Lung (tissue), 16 donors: Measurements from ENCODE around the gene LYSMD3. TPM values are rescaled to one million over a fixed set of nuclear protein-coding genes. Genes with fewer than 3 reads are reported as not detected.
"Not testable (repeated sequence)": the region's sequence is repeated elsewhere in the genome, so short reads cannot be mapped to it uniquely, and the experiment has no call there.

Experiments
- ATAC-seq: fragments of 200-7000 bp; cut with Tn5 transposase; one replicate; pipeline ENCODE4 v1.9.1; 2020; ENCODE audit warnings: moderate number of reproducible peaks; ENCODE audit not compliant: insufficient read depth, low FRiP score
- DNase-seq, 3 donors: peaks; one replicate each; pipeline ENCODE4 v3.0.0-alpha.2; 2013 to 2017
- H3K27ac ChIP-seq, 2 donors: one replicate each; pipeline ENCODE4 v1.5.1; 2013; ENCODE audit warnings: mild to moderate bottlenecking in 2 of 2, moderate library complexity in 2 of 2, control low read depth in 1 of 2, inconsistent platforms in 1 of 2, low read depth in 1 of 2, low read length in 1 of 2
- H3K27me3 ChIP-seq, 3 donors: one replicate each; pipeline ENCODE4 v1.5.1; 2013; ENCODE audit warnings: low read length in 2 of 3; ENCODE audit not compliant: control insufficient read depth in 3 of 3, insufficient read depth in 3 of 3
- H3K36me3 ChIP-seq, 4 donors: one replicate each; pipeline ENCODE4 v1.5.1; 2013; ENCODE audit warnings: low read length in 4 of 4, mild to moderate bottlenecking in 1 of 4, moderate library complexity in 1 of 4; ENCODE audit not compliant: control insufficient read depth in 4 of 4, insufficient read depth in 4 of 4
- H3K4me1 ChIP-seq, 5 donors: one replicate each; pipeline ENCODE4 v1.5.1; 2013; ENCODE audit warnings: low read length in 5 of 5, mild to moderate bottlenecking in 2 of 5, moderate library complexity in 1 of 5; ENCODE audit not compliant: control insufficient read depth in 5 of 5, insufficient read depth in 5 of 5
- H3K4me3 ChIP-seq: one replicate; pipeline ENCODE4 v1.5.1; 2013; ENCODE audit warnings: mild to moderate bottlenecking, control low read depth, moderate library complexity
- H3K9ac ChIP-seq, 2 donors: one replicate each; pipeline ENCODE4 v1.5.1; 2013; ENCODE audit warnings: low read length in 2 of 2, control low read depth in 1 of 2; ENCODE audit not compliant: insufficient read depth in 1 of 2
- H3K9me3 ChIP-seq, 4 donors: one replicate each; pipeline ENCODE4 v1.5.1; 2013; ENCODE audit warnings: low read length in 3 of 4, mild to moderate bottlenecking in 1 of 4, moderate library complexity in 1 of 4; ENCODE audit not compliant: control insufficient read depth in 4 of 4, insufficient read depth in 3 of 4
- WGBS, 2 donors: extraction: QIAGEN DNeasy Blood & Tissue Kit; methylation state at CpG; one replicate each; pipeline ENCODE4 v1.1.7; 2013; 5-methylcytosine and 5-hydroxymethylcytosine counted together
- long read RNA-seq, 5 donors: transcript quantifications; one replicate each; lab custom pipeline, GENCODE V29; 2026
- polyA plus RNA-seq, 2 donors: library from polyadenylated mRNA; stranded (reverse); fragments of 200-250 nt; gene quantifications; one replicate each; pipeline ENCODE4 v1.2.1, GENCODE V29; 2013
- total RNA-seq, 2 donors: library from RNA; depleted of rRNA in 1 of 2; stranded (reverse); fragments of >200 nt in 1 of 2; gene quantifications; one replicate each; pipeline ENCODE4 v1.2.1, GENCODE V29; 2014 to 2021
- TF ChIP-seq, protein P1 (sequence below): IDR thresholded peaks from 2 replicates; pipeline ENCODE4 v1.5.1; 2012; ENCODE audit warnings: mild to moderate bottlenecking; ENCODE audit errors: control extremely low read depth, extremely low read depth
- donor health status: control.
- donor health status: control.
- donor health status: Bipolar disorder and iron deficiency.
- donor health status: healthy.
- donor health status: DM: yes; HTN: yes; CAD: no.

The LYSMD3 gene
- total RNA-seq: 10 to 100 TPM; 18.0 to 32.8 TPM
- polyA plus RNA-seq: 10 to 100 TPM in 1 of 2 donors, 1 to 10 TPM in 1; 5.7 to 10.1 TPM
- long read RNA-seq, donor 1, full-length matches to known transcripts: 9 of 9 reads
- long read RNA-seq, donor 1, partial matches to known transcripts: 0 of 9 reads
- long read RNA-seq, donor 1, other reads (novel, unspliced or antisense): 0 of 9 reads
- long read RNA-seq, donor 2, full-length matches to known transcripts: 5 of 5 reads
- long read RNA-seq, donor 2, partial matches to known transcripts: 0 of 5 reads
- long read RNA-seq, donor 2, other reads (novel, unspliced or antisense): 0 of 5 reads
- long read RNA-seq, donor 3, full-length matches to known transcripts: 8 of 8 reads
- long read RNA-seq, donor 3, partial matches to known transcripts: 0 of 8 reads
- long read RNA-seq, donor 3, other reads (novel, unspliced or antisense): 0 of 8 reads
- long read RNA-seq, donor 4, full-length matches to known transcripts: 3 of 3 reads
- long read RNA-seq, donor 4, partial matches to known transcripts: 0 of 3 reads
- long read RNA-seq, donor 4, other reads (novel, unspliced or antisense): 0 of 3 reads
- long read RNA-seq, donor 5, full-length matches to known transcripts: 10 of 10 reads
- long read RNA-seq, donor 5, partial matches to known transcripts: 0 of 10 reads
- long read RNA-seq, donor 5, other reads (novel, unspliced or antisense): 0 of 10 reads

DNA sequence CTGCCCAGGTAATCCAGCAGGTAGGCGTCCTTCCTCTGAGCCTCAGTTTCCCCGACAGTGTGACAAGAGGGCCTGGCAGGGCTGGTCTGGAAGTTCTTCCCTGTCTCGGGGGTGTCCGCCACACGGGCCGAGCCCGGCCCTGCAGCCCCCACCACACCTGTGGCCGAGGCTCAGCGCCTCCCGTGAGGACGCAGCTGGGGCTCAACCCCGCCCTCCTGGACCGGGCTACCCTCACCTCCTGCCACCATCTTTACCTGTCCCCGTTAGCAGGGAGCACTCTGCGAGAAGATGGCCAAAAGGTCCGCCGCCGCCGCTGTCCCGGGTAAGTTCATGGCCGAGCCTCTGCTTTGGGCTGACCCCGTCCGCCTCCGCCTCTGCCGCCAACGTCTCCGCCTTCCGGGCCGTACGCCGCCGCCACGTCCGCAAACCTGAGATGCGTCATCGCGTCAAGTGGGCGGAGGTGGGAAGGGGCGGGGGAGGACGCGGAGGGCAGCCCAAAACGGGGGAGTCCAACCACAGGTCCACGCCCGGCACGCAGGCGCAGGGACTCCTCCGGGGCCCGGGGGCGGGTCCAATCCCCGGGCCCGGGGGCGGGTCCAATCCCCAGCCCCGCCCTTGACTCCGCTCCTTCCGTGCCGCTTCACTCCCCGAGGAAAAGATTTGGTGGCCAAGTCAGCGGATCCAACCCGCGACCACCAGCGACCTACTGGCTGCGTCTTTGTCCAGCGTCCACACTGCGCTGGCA lies at the start of gene LYSMD3:
Gene LYSMD3 (minus strand): TSS at position 391 of the 745 bp plus-strand sequence. CDS start 4,295 bp downstream, outside the sequence.
- TF ChIP-seq, protein P1, sequence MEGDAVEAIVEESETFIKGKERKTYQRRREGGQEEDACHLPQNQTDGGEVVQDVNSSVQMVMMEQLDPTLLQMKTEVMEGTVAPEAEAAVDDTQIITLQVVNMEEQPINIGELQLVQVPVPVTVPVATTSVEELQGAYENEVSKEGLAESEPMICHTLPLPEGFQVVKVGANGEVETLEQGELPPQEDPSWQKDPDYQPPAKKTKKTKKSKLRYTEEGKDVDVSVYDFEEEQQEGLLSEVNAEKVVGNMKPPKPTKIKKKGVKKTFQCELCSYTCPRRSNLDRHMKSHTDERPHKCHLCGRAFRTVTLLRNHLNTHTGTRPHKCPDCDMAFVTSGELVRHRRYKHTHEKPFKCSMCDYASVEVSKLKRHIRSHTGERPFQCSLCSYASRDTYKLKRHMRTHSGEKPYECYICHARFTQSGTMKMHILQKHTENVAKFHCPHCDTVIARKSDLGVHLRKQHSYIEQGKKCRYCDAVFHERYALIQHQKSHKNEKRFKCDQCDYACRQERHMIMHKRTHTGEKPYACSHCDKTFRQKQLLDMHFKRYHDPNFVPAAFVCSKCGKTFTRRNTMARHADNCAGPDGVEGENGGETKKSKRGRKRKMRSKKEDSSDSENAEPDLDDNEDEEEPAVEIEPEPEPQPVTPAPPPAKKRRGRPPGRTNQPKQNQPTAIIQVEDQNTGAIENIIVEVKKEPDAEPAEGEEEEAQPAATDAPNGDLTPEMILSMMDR: no peak
- 0 to 1% methylated on average over 55 to 64 of the region's 64 CpGs for WGBS, 2 donors

DNA sequence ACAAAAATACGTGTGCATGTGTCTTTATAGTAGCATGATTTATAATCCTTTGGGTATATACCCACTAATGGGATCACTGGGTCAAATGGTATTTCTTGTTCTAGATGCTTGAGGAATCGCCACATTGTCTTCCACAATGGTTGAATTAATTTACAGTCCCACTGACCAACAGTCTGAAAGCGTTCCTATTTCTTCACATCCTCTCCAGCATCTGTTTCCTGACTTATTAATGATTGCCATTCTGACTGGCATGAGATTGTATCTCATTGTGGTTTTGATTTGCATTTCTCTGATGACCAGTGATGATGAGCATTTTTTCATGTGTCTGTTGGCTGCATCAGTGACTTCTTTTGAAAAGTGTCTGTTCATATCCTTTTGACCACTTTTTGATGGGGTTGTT lies 47.2 kb upstream of the LYSMD3 start:
- 25 to 76% methylated on average over 3 of the region's 3 CpGs for WGBS, 2 donors
- not testable (repeated sequence) for H3K36me3 ChIP-seq, DNase-seq, ATAC-seq, H3K4me3 ChIP-seq, H3K9ac ChIP-seq, H3K27ac ChIP-seq, H3K9me3 ChIP-seq, H3K4me1 ChIP-seq, H3K27me3 ChIP-seq

More for the DNA sequence above, at the start of gene LYSMD3:
- peak within 1 kb of the TSS; percentile 97 for H3K4me3 ChIP-seq
- H3K9ac ChIP-seq: peak within 1 kb of the TSS; percentile 90 to 95
- peak within 1 kb of the TSS; percentile 98 for H3K27ac ChIP-seq
- H3K9me3 ChIP-seq: no peaks in the 10 kb centered on the region
- H3K27me3 ChIP-seq: peaks cover 0 to 9% (median 3%) of the 10 kb centered on the region in 3 donors
- H3K36me3 ChIP-seq: peaks cover 0 to 5% (median 4%) of the 10 kb centered on the region in 4 donors
- DNase-seq (peak; percentile 98 to 99 (median 98)), ATAC-seq (peak; percentile 100)
- peaks cover 0 to 17% (median 3%) of the 10 kb centered on the region in 5 donors for H3K4me1 ChIP-seq

DNA sequence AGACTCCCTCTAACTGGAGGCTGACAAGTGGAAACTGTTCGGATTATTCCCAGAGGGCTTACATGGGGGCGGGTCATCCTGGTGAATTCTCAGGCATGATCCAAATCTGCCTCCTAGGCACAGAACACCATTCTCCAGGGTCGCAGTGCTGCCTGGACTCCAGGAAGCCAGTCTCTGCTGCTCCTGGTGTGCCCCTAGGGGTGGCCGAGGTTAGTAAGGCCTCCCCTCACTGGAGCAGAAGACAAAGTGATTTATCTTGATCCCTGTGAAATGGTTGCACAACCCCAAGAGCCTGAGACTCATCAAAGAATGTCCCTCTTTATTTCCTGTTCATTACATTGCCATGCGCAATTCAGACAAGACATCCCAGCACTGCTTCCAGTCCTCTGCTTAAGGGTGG lies 46.3 kb upstream of the LYSMD3 start:
- Histone ChIP-seq H3K9me3 (peaks cover 0 to 9% (median 0%) of the 10 kb centered on the region in 4 donors), H3K27me3 (no peaks in the 10 kb centered on the region), H3K36me3 (no peaks in the 10 kb centered on the region), H3K4me1 (no peaks in the 10 kb centered on the region), H3K4me3 (no peak overlapping the region), H3K9ac (no peak overlapping the region), H3K27ac (no peak overlapping the region)
- WGBS, 2 donors: 88 to 92% methylated on average over 5 of the region's 5 CpGs
- no peak for ATAC-seq
- no peak for DNase-seq
- TF ChIP-seq, protein P1: no peak
